IPS-18a (cell line): Measurements from ENCODE around the gene L3MBTL2.

Source experiments
- H3K27ac ChIP-seq: one replicate; pipeline ENCODE4 v1.5.1; 2013; ENCODE audit warnings: low read length
- H3K27me3 ChIP-seq: one replicate; pipeline ENCODE4 v1.6.1; 2013; ENCODE audit warnings: mild to moderate bottlenecking, low read length; ENCODE audit not compliant: control insufficient read depth, insufficient read depth
- H3K36me3 ChIP-seq: one replicate; pipeline ENCODE4 v1.6.1; 2013; ENCODE audit warnings: low read depth, low read length; ENCODE audit not compliant: control insufficient read depth
- H3K4me1 ChIP-seq: one replicate; pipeline ENCODE4 v1.6.1; 2013; ENCODE audit warnings: low read depth, low read length; ENCODE audit not compliant: control insufficient read depth
- H3K4me3 ChIP-seq: one replicate; pipeline ENCODE4 v1.5.1; 2013; ENCODE audit warnings: low read length
- H3K9ac ChIP-seq: one replicate; pipeline ENCODE4 v1.6.1; 2013; ENCODE audit warnings: mild to moderate bottlenecking, low read length, moderate library complexity
- H3K9me3 ChIP-seq: one replicate; pipeline ENCODE4 v1.6.1; 2013; ENCODE audit warnings: low read depth, low read length; ENCODE audit not compliant: control insufficient read depth

Gene L3MBTL2

GRCh38 chr22:41260871-41261270 lies 55.8 kb downstream of the L3MBTL2 start:
- Histone ChIP-seq H3K4me1 (peaks cover 8% of the 10 kb centered on the region), H3K27me3 (no peaks in the 10 kb centered on the region), H3K36me3 (peaks cover 91% of the 10 kb centered on the region), H3K9me3 (no peaks in the 10 kb centered on the region), H3K27ac (no peak overlapping the region), H3K9ac (no peak overlapping the region), H3K4me3 (no peak overlapping the region)

DNA sequence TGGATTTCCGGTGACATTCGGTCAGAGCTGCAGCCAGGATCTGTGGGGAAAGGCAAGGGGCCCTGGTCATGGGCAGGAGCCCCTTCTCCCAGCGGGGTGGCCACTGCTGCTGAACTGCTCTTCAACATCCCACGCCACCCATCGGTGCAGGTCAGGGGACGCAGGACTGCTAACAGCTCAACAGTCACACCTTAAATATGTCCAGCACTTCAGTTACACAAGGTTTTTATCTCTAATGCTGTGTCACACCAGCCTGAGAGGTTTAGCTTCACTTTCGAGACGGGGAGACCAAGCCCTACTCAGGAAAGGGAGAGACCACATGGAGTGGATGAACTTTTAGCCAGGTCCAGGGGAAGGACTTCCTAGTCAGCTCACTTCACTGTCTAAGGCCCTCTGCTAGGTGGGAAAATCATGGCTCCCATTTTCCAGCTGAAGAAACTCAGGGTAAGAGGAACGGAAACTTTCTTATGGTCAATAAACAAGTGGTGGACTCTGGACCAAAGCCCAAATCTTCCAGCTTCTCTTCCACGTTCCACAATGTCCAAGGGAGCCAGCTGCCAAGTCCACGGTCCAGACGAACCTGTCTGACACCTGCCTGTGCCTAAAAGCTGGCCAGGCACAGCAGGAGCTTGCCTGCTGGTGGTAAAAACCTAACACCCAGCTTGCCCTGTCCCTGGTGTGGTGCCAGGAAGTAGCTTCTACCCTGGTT lies 56.6 kb downstream of the L3MBTL2 start:
- peaks cover 8% of the 10 kb centered on the region for H3K4me1 ChIP-seq
- H3K27me3 ChIP-seq, result no peaks in the 10 kb centered on the region
- no peaks in the 10 kb centered on the region for H3K9me3 ChIP-seq
- no peak overlapping the region for H3K9ac ChIP-seq
- H3K27ac ChIP-seq, result no peak overlapping the region
- no peak overlapping the region for H3K4me3 ChIP-seq
- peaks cover 90% of the 10 kb centered on the region for H3K36me3 ChIP-seq

GRCh38 chr22:41262250-41262765 lies 57.2 kb downstream of the L3MBTL2 start:
- Histone ChIP-seq H3K9ac (no peak overlapping the region), H3K9me3 (no peaks in the 10 kb centered on the region), H3K27ac (no peak overlapping the region), H3K36me3 (peaks cover 90% of the 10 kb centered on the region), H3K4me1 (peaks cover 4% of the 10 kb centered on the region), H3K4me3 (no peak overlapping the region), H3K27me3 (no peaks in the 10 kb centered on the region)

DNA sequence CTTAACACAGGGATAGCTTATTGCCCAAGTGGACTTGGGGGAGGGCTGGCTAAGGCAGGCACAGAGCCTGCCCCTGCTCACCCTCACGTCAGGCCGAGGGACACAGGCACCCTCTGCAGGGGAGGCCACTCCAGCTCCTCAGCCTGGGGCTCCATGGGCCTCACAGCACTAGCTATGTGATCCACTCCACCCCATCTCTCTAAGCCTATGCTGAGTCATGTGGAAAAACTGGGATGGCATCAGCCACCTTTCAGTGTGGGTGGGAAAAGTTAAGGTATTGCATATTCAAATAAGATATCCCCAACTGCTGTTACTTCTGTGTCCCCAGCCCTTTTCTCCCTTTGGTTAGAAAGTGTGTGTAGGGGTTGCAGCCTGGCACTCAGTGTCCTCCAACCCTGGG lies 58.6 kb downstream of the L3MBTL2 start:
- no peaks in the 10 kb centered on the region for H3K27me3 ChIP-seq
- no peaks in the 10 kb centered on the region for H3K9me3 ChIP-seq
- no peak overlapping the region for H3K4me3 ChIP-seq
- no peaks in the 10 kb centered on the region for H3K4me1 ChIP-seq
- no peak overlapping the region for H3K9ac ChIP-seq
- H3K27ac ChIP-seq, result no peak overlapping the region
- peaks cover 92% of the 10 kb centered on the region for H3K36me3 ChIP-seq

DNA sequence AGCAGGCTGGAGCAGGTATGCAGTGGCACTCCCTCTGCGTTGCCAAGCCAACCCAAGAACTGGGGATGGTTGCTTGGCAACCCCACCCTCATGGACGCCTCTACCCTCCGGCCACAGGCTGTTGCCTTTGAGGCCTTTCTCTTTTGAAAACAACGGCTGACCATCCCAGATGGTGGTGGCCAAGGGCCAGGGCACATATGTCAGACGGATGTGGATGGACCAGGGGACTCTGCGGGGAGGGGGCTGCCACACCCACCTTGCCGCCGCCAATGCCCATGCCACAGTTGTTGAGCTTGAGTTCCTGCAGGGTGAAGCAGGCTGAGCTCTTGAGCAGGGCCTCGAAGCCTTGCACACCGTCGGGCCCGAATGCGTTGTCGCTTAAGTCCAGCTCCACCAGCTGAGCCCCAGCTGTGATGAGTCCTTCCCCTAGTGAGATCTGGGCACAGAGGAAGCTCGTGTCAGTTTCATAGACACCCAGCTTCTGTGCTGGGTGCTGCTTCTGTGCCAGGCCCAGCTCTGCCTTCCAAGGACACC lies 59.4 kb downstream of the L3MBTL2 start:
- no peak overlapping the region for H3K9ac ChIP-seq
- no peaks in the 10 kb centered on the region for H3K27me3 ChIP-seq
- H3K4me1 ChIP-seq, result no peaks in the 10 kb centered on the region
- H3K36me3 ChIP-seq, result peaks cover 92% of the 10 kb centered on the region
- no peak overlapping the region for H3K27ac ChIP-seq
- H3K4me3 ChIP-seq, result no peak overlapping the region
- H3K9me3 ChIP-seq, result no peaks in the 10 kb centered on the region

DNA sequence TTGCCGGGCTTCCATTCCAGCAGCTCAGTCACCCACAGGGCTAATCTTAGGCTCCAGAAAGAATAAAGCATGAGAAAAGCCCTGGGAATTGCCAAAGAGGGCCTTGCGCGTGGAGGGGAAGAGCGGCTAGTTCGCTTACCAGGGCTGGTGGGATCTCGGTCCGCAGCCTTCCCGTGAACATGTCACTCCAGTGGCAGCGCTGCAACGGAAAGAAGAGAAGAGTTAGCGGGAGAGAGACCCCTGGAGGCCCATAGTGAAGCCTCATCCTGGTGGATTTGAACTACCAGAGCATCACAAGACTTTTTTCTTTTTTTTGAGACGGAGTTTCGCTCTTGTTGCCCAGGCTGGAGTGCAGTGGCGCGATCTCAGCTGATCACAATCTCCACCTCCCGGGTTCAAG lies 62.8 kb downstream of the L3MBTL2 start:
- Histone ChIP-seq H3K9me3 (no peaks in the 10 kb centered on the region), H3K36me3 (peaks cover 83% of the 10 kb centered on the region), H3K4me3 (no peak overlapping the region), H3K4me1 (no peaks in the 10 kb centered on the region), H3K27ac (no peak overlapping the region), H3K9ac (no peak overlapping the region), H3K27me3 (no peaks in the 10 kb centered on the region)

DNA sequence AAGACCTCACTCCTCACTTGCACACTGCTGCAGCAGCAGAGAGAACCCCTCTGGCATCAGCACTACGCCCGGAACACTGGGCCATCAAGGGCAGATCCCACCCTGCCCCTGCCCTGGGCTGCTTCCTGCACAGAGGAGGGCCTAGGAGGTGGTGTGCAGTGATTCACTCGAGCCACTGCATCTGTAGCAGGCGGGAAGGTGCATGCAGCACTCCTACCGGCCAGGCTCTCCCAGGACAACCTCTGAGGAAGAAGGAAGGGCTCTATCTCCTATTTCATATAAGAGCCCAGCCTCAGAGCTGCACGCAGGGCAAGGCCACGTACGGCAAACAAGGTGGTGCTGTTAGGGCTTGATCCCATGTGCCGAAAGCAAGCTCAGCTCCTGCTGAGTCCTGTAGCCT lies 66.7 kb downstream of the L3MBTL2 start:
- Histone ChIP-seq H3K36me3 (peaks cover 81% of the 10 kb centered on the region), H3K27me3 (no peaks in the 10 kb centered on the region), H3K4me1 (no peaks in the 10 kb centered on the region), H3K4me3 (no peak overlapping the region), H3K9me3 (no peaks in the 10 kb centered on the region), H3K9ac (no peak overlapping the region), H3K27ac (no peak overlapping the region)

GRCh38 chr22:41273128-41273527 lies 68.0 kb downstream of the L3MBTL2 start:
- Histone ChIP-seq H3K27ac (no peak overlapping the region), H3K27me3 (no peaks in the 10 kb centered on the region), H3K4me1 (no peaks in the 10 kb centered on the region), H3K9ac (no peak overlapping the region), H3K4me3 (no peak overlapping the region), H3K36me3 (peaks cover 78% of the 10 kb centered on the region), H3K9me3 (no peaks in the 10 kb centered on the region)

DNA sequence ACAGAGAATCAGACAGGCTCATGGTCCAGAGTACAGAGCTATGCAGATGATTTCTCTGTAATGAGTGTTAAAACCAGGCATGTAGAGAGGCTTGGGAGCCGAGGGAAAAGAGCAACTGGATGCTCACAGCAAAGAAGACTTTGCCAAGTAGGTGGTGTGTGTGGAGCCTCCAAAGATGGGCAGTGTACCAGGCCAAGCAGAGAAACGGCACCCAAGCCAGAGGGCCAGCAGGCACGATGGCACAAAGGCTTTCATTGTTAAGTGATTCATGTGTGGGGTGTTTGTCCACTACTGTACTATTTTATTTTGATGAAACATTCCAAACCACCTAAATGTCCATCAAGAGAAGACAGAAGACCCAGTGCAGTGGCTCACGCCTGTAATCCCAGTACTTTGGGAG lies 69.7 kb downstream of the L3MBTL2 start:
- no peak overlapping the region for H3K9ac ChIP-seq
- H3K27me3 ChIP-seq, result no peaks in the 10 kb centered on the region
- H3K4me1 ChIP-seq, result no peaks in the 10 kb centered on the region
- peaks cover 78% of the 10 kb centered on the region for H3K36me3 ChIP-seq
- H3K4me3 ChIP-seq, result no peak overlapping the region
- no peak overlapping the region for H3K27ac ChIP-seq
- no peaks in the 10 kb centered on the region for H3K9me3 ChIP-seq

- Histone ChIP-seq H3K9ac (no peak overlapping the region), H3K27ac (no peak overlapping the region), H3K36me3 (peaks cover 72% of the 10 kb centered on the region), H3K9me3 (no peaks in the 10 kb centered on the region), H3K27me3 (no peaks in the 10 kb centered on the region), H3K4me3 (no peak overlapping the region), H3K4me1 (no peaks in the 10 kb centered on the region)
Observed at GRCh38 chr22:41280065-41280464, 75.0 kb downstream of the L3MBTL2 start.

GRCh38 chr22:41280854-41281253 lies 75.7 kb downstream of the L3MBTL2 start:
- Histone ChIP-seq H3K9ac (no peak overlapping the region), H3K27ac (no peak overlapping the region), H3K4me1 (no peaks in the 10 kb centered on the region), H3K27me3 (no peaks in the 10 kb centered on the region), H3K9me3 (no peaks in the 10 kb centered on the region), H3K36me3 (peaks cover 68% of the 10 kb centered on the region), H3K4me3 (no peak overlapping the region)
